GM08714 (cell line): ENCODE results near the gene HSPE1.
"Not testable (repeated sequence)": the region's sequence is repeated elsewhere in the genome, so short reads cannot be mapped to it uniquely, and the experiment has no call there.

ENCODE experiments used
- H3K4me3 ChIP-seq: fragments of 200-500 bp; sonication (Bioruptor generic); 2 replicates; pipeline ENCODE4 v1.5.1; 2014; ENCODE audit warnings: mild to moderate bottlenecking, low read length, inconsistent platforms
- ZNF274 ChIP-seq: IDR thresholded peaks from 2 replicates; pipeline ENCODE4 v1.6.1; 2012; ENCODE audit warnings: mild to moderate bottlenecking, low read depth, low read length

Gene HSPE1

GRCh38 chr2:197499594-197500502, at the start of gene HSPE1, which contains the start of gene HSPD1:
Gene HSPE1, plus strand, starts transcription at chr2:197500379. Its CDS starts 58 bp downstream, at chr2:197500437.
Gene HSPD1, minus strand, starts transcription at chr2:197499840. Its CDS starts 992 bp downstream, at chr2:197498848.
- peak within 1 kb of the TSS; percentile 99 for H3K4me3 ChIP-seq
- no peak for TF ChIP-seq ZNF274

DNA sequence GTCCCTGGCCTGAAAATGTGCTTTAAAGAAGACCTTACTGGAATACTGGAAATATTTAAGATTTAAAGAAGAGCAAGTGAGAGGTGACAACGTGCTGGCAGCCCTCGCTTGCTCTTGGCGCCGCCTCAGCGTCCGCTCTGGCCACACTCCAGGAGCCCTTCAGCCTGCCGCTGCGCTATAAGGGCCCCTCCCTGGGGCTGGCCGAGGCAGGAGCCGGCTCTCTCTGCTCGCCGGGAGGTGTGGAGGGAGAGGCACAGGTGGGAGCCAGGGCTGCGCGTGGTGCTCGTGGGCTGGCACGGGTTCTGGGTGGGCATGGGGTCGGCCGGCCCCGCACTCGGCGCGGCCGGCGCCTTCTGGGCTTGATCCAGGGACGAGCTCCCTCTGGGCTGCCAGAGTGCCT, 49.7 kb upstream of the HSPE1 start:
- H3K4me3 ChIP-seq: no peak overlapping the region
- TF ChIP-seq ZNF274: no peak

GRCh38 chr2:197450935-197451358, 49.2 kb upstream of the HSPE1 start:
- H3K4me3 ChIP-seq: not testable (repeated sequence)

GRCh38 chr2:197452754-197453122, 47.4 kb upstream of the HSPE1 start:
- no peak for TF ChIP-seq ZNF274
- peak overlapping the region; percentile 69 for H3K4me3 ChIP-seq

DNA sequence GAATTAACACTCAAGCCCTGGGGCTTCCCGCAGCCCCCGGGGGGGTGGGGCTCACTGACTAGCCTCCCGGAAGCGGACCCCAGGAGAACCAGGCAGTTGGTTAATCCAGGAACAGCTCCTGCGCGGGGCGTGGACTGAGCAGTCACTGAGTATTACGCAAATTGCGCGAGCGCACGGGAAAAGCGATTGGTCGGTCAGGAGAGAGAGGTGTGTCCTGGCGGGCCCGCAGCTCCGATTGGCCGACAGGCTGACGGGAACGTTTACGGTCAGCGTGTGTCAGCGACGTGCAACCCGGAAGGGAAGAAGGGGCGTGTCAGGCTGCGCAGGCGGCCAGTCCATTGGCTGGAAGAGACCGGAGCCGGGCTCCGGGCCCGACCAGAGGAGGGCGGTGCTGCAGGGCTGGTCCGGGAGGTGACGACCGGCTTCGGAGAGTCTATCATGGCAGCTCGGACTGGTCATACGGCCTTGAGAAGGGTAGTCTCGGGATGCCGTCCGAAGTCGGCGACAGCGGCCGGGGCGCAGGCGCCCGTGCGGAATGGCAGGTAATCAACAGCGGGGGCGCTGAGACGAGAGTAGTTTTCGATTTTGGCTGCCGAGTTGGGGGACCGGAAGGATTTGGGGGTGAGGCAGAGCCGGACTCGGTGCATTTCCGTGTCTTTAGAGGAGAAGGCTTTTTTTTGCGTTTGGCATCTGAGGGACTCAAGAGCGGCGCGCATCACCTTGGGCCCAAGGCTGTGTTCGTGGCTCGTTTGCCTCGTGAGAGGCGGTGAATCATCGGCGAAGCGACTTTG, 46.9 kb upstream of the HSPE1 start, which contains the start of gene COQ10B:
Gene COQ10B (plus strand): TSS at position 430 of the 791 bp plus-strand sequence. CDS start 9 bp downstream, at position 439.
- TF ChIP-seq ZNF274: no peak
- peak within 1 kb of the TSS; percentile 69 for H3K4me3 ChIP-seq

DNA sequence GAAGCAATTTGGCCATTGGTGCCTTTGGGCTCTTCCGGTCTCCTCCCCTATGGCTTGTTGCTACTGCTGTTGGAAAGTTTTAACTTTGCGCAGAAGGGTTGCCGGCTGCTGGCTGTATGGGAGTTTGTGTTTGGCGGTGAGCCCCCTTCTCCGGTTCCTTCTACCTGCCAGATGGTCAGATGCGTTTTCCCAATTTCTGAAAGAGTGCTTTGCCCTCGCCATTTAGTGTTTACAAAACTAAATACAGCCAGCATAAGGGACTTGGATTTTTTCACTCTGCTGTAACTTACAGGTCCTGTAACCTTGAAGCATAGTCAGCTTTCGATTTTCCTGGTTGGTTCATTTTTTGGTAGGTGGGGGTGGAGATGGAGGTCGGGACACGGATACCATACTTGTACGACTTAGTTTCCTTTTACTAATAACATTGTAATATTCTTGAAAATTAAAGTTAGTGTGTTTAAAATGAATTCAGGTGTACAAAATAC, 46.2 kb upstream of the HSPE1 start:
- no peak for TF ChIP-seq ZNF274
- H3K4me3 ChIP-seq: peak overlapping the region; percentile 69

GRCh38 chr2:197454923-197455322, 45.3 kb upstream of the HSPE1 start:
- H3K4me3 ChIP-seq: peak overlapping the region; percentile 69; the same call in 1 of the 2 replicates
- TF ChIP-seq ZNF274: no peak

DNA sequence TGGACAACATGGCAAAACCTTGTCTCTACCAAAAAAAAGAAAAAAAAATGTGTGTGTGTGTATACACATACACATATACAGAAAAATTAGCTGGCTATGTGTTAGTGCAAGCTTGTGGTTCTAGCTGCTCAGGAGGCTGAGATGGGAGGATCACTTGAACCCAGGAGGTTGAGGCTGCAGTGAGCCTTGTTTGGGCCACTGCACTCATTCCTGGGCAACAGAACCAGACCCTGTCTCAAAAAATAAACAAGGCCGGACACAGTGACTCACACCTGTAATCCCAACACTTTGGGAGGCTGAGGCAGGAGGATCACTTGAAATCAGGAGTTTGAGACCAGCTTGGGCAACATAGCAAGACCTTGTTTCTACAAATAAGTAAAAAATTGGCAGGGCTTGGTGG, 44.8 kb upstream of the HSPE1 start:
- no peak for TF ChIP-seq ZNF274
- no peak overlapping the region for H3K4me3 ChIP-seq

GRCh38 chr2:197460649-197461048, 39.5 kb upstream of the HSPE1 start:
- no peak for TF ChIP-seq ZNF274
- no peak overlapping the region for H3K4me3 ChIP-seq

- TF ChIP-seq ZNF274: no peak
- H3K4me3 ChIP-seq: no peak overlapping the region
Observed at GRCh38 chr2:197461057-197461456, 39.1 kb upstream of the HSPE1 start.

DNA sequence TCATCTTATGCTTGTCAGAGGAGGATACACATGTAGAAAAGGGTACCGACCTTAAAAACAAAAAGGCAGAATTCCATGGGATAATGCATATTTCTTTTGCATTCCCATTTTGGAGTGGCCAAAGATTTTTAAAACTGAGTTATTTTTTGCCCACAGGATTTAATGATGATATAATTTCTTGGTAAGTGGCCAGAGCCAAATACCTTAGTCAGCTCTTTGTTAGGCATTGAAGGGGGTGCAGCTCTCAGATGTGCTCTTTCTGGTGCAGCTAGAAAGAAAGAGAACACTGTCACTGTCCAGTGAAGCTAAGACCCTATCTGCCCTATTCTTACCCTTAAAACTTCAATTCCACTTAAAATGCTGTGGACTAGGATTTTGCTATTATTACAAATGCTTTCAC, 36.0 kb upstream of the HSPE1 start:
- TF ChIP-seq ZNF274: no peak

DNA sequence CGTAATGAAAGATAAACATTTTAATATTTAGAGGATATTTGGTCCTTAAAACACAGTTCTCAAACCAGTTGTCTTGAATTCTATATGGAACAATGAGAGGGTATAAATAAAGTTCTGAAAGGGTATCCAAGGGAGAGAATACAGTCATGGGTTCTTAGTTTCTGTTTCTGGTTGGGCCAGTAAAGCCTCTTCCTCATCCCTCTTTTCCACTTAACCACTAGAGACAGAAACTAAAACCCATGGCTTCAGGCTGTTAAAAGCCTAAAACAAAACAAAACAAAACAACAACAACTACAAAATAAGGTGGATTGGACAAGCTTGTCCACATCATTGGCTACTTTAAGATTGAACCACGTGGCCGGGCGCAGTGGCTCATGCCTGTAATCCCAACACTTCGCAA, 28.0 kb upstream of the HSPE1 start:
- H3K4me3 ChIP-seq: no peak overlapping the region
- no peak for TF ChIP-seq ZNF274

More for the DNA sequence above, 36.0 kb upstream of the HSPE1 start:
- H3K4me3 ChIP-seq: no peak overlapping the region

DNA sequence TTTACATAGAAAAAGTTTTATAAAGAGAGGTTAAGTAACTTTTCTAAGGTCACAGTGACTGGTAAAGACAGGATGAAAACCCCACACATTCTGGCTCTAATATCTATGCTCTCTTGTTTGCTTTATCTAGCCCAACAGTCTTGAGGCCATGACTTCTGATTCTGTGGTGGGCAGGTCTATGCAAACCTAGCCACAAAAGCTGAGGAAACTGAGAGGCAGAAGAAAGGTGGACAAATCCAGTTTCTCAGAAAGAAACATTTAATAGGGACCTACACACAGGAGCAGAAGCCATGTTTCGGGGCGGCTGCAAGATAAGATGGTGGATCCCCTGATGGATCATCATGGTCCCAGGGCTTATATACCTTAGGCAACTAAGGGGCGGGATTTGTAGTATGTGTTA, 22.4 kb upstream of the HSPE1 start:
- no peak for TF ChIP-seq ZNF274
- H3K4me3 ChIP-seq: no peak overlapping the region

- H3K4me3 ChIP-seq: no peak overlapping the region
- TF ChIP-seq ZNF274: no peak
Observed at GRCh38 chr2:197480165-197481036, 19.8 kb upstream of the HSPE1 start.

- H3K4me3 ChIP-seq: not testable (repeated sequence)
Observed at GRCh38 chr2:197484248-197484647, 15.9 kb upstream of the HSPE1 start.
